ENCODE measurements around the gene IRF2BP2.

IRF2BP2 gene

GRCh38 chr1:234589854-234590620 is 19.9 kb downstream of the IRF2BP2 start:
- TF ChIP-seq NFIC (IDR thresholded peaks at IDR 0.05) = no peak
- no peak for TF ChIP-seq TCF12 (IDR thresholded peaks at IDR 0.05; ENCODE audit: low read depth)
- no peak for TF ChIP-seq FOXM1 (IDR thresholded peaks at IDR 0.05; ENCODE audit: borderline replicate concordance, low read depth)
- TF ChIP-seq YY1 (IDR thresholded peaks at IDR 0.05; ENCODE audit: low read depth) = no peak
- no peak for TF ChIP-seq TAF1 (IDR thresholded peaks at IDR 0.05; ENCODE audit: low read depth)
- TF ChIP-seq TEAD4 (IDR thresholded peaks at IDR 0.05) = no peak
- no peak for TF ChIP-seq ZBTB7A (IDR thresholded peaks at IDR 0.05; ENCODE audit: low read depth)
- TF ChIP-seq MAX (IDR thresholded peaks at IDR 0.05) = no peak

- no peak for TF ChIP-seq CREB1 (IDR thresholded peaks at IDR 0.05; ENCODE audit: low read depth)
- TF ChIP-seq TEAD4 (IDR thresholded peaks at IDR 0.05) = no peak
- no peak for TF ChIP-seq RAD21 (IDR thresholded peaks at IDR 0.05; ENCODE audit: low read depth)
- TF ChIP-seq EP300 (IDR thresholded peaks at IDR 0.05; ENCODE audit: borderline replicate concordance) = no peak
- TF ChIP-seq REST (IDR thresholded peaks at IDR 0.05; ENCODE audit: low read depth) = no peak
- TF ChIP-seq NFIC (IDR thresholded peaks at IDR 0.05) = no peak
- TF ChIP-seq MAX (IDR thresholded peaks at IDR 0.05) = no peak
- no peak for TF ChIP-seq YY1 (IDR thresholded peaks at IDR 0.05; ENCODE audit: low read depth)
- no peak for TF ChIP-seq TAF1 (IDR thresholded peaks at IDR 0.05; ENCODE audit: low read depth)
- TF ChIP-seq ZBTB7A (IDR thresholded peaks at IDR 0.05; ENCODE audit: low read depth) = no peak
- no peak for TF ChIP-seq CEBPB (IDR thresholded peaks at IDR 0.05)
These were observed 20.7 kb downstream of the IRF2BP2 start for GRCh38 chr1:234589064-234589800.

- no peak for TF ChIP-seq YY1 (IDR thresholded peaks at IDR 0.05; ENCODE audit: low read depth)
- TF ChIP-seq TAF1 (IDR thresholded peaks at IDR 0.05; ENCODE audit: low read depth) = no peak
- TF ChIP-seq TCF12 (IDR thresholded peaks at IDR 0.05; ENCODE audit: low read depth) = no peak
- TF ChIP-seq USF1 (IDR thresholded peaks at IDR 0.05) = no peak
- TF ChIP-seq ZBTB7A (IDR thresholded peaks at IDR 0.05; ENCODE audit: low read depth) = no peak
- no peak for TF ChIP-seq CREB1 (IDR thresholded peaks at IDR 0.05; ENCODE audit: low read depth)
- TF ChIP-seq NFIC (IDR thresholded peaks at IDR 0.05) = no peak
- TF ChIP-seq EP300 (IDR thresholded peaks at IDR 0.05; ENCODE audit: borderline replicate concordance) = no peak
- TF ChIP-seq EGR1 (IDR thresholded peaks at IDR 0.05) = no peak
- TF ChIP-seq CEBPB (IDR thresholded peaks at IDR 0.05) = no peak
- TF ChIP-seq RAD21 (IDR thresholded peaks at IDR 0.05; ENCODE audit: low read depth) = no peak
- no peak for TF ChIP-seq TEAD4 (IDR thresholded peaks at IDR 0.05)
- no peak for TF ChIP-seq REST (IDR thresholded peaks at IDR 0.05; ENCODE audit: low read depth)
- TF ChIP-seq MAX (IDR thresholded peaks at IDR 0.05) = no peak
- no peak for TF ChIP-seq FOXM1 (IDR thresholded peaks at IDR 0.05; ENCODE audit: borderline replicate concordance, low read depth)
These were observed 21.6 kb downstream of the IRF2BP2 start for GRCh38 chr1:234588386-234588785.

- TF ChIP-seq MAX (IDR thresholded peaks at IDR 0.05) = no peak
- TF ChIP-seq ZBTB7A (IDR thresholded peaks at IDR 0.05; ENCODE audit: low read depth) = no peak
- TF ChIP-seq EGR1 (IDR thresholded peaks at IDR 0.05) = no peak
- TF ChIP-seq CREB1 (IDR thresholded peaks at IDR 0.05; ENCODE audit: low read depth) = no peak
- TF ChIP-seq NFIC (IDR thresholded peaks at IDR 0.05) = no peak
- TF ChIP-seq EP300 (IDR thresholded peaks at IDR 0.05; ENCODE audit: borderline replicate concordance) = no peak
- TF ChIP-seq CEBPB (IDR thresholded peaks at IDR 0.05) = no peak
- no peak for TF ChIP-seq USF1 (IDR thresholded peaks at IDR 0.05)
- TF ChIP-seq TCF12 (IDR thresholded peaks at IDR 0.05; ENCODE audit: low read depth) = no peak
These were observed 23.0 kb downstream of the IRF2BP2 start for GRCh38 chr1:234586892-234587485.
